IPS-NIHi7 (cell line): ENCODE results near the gene HIRIP3.
A peak's percentile ranks its signal among the peaks of the same experiment; 100 is the strongest.

ENCODE experiments used
- DNase-seq: peaks from one replicate; pipeline ENCODE4 v3.0.0; 2012; ENCODE audit warnings: mixed read lengths; ENCODE audit errors: extremely low spot score

Gene HIRIP3

GRCh38 chr16:29983420-29984136 is 11.8 kb downstream of the HIRIP3 start:
- DNase-seq: no peak

DNA sequence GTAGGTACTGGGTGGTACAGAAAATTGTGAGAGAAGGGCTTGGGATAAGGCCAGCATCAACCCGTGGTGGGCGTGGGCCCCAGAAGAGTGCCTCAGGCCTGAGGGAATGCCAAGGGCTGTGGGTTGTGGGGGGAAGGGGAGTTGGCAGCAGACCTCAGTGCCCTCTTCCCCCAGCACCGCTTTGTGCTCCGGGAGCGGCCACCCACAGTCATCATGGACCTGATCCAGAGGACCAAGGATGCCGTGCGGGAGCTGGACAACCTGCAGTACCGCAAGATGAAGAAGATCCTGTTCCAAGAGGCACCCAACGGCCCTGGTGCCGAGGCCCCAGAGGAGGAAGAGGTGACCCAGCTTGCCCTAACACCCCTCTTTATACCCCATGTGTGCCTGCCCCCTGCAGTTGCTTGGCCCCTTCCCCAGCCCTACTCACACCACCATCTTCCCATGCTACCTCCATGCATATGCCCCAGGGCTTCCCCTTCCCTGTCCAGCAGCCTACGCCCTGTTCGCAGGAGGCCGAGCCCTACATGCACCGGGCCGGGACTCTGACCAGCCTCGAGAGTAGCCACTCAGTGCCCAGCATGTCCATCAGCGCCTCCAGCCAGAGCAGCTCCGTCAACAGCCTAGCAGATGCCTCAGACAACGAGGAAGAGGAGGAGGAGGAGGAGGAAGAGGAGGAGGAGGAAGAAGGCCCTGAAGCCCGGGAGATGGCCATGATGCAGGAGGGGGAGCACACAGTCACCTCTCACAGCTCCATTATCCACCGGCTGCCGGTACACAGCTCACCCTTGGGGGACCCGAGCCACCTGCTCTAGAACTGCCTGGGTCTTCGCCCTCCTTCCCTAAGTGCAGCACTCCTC is 12.6 kb downstream of the HIRIP3 start:
- DNase-seq: no peak

DNA sequence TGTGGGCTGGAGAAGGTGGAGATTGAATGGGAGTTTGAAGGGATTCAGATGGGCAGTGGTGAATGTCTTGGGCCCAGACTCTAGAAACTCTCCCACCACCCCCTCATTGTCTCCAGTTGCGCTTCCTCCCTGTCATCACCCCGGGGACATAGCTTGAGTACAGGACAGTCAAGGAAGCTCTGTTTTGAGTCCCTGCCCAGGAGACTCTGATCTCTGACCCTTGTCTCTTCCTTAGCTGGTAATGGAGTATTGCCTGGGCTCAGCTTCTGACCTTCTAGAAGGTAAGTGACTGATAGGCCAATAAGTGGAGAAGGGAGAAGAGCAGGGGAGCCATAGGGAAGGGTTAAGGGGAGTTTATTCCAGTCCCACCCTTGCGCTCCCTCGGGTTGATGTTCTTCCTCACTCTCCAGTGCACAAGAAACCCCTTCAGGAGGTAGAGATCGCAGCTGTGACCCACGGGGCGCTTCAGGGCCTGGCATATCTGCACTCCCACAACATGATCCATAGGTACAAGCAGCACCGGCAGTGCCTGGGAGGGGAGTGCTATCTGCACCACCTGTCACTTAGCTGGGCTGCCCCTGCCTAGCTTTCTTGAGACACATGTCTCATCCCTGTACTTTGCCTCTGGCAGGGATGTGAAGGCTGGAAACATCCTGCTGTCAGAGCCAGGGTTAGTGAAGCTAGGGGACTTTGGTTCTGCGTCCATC is 16.7 kb downstream of the HIRIP3 start:
- no peak for DNase-seq

- no peak for DNase-seq
Measured at GRCh38 chr16:29978081-29978480, 17.3 kb downstream of the HIRIP3 start.

GRCh38 chr16:29977063-29977825 is 18.2 kb downstream of the HIRIP3 start:
- no peak for DNase-seq

GRCh38 chr16:29975811-29976511 is 19.5 kb downstream of the HIRIP3 start:
- no peak for DNase-seq

- no peak for DNase-seq
Measured at GRCh38 chr16:29975134-29975538, 20.3 kb downstream of the HIRIP3 start.

GRCh38 chr16:29974291-29975133 is 20.9 kb downstream of the HIRIP3 start:
- peak; percentile 58 for DNase-seq

DNA sequence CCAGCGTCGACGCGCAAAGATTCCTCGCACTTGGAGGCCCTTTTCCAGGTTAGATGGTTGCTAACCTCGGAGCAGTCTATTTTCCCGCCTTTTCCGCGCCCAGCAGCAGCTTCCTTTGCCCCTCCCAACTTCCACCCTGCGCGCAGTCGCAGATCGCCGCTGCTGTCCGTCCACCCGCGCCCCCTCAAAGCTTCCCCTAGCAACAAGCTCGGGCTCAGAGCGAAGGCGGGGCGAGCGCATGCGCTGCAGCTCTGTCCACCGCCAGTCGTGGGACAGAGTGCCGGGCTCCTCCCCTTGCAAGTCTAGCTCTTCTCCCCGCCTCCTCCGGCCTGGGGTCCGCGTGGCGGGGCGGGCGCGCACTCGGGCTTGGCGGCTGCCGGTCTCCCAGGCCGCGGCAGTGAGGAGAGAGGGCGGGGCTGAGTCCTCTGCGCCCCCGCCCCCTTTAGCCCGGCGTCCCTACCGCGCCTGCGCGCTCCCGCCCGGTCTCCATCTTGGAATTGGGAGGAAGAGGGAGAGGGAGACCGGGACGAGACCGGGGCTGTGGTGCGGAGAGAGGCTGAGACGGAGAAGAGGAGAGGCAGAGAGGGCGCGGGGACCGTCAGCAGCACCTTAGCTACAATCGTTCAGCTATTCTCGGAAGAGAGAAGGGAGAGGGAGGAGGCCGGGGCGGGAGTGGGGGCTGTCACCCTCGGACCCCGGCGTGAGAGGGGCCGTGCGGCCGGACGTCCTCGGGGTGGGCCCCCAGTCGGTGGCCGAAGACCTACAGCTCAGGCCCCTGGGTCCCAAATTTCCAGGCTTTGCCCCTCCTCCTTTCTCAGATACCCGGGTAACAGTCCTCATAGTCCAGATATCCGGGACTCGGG is 21.8 kb downstream of the HIRIP3 start, which contains the start of gene TAOK2:
Gene TAOK2, plus strand, starts transcription at position 485 of the 863 bp plus-strand sequence. CDS start 3,905 bp downstream, outside the sequence.
- DNase-seq: peak; percentile 100

GRCh38 chr16:29972992-29973383 is 22.4 kb downstream of the HIRIP3 start:
- DNase-seq: no peak

GRCh38 chr16:29972500-29972899 is 22.9 kb downstream of the HIRIP3 start:
- no peak for DNase-seq

GRCh38 chr16:29971304-29971703 is 24.1 kb downstream of the HIRIP3 start:
- no peak for DNase-seq

DNA sequence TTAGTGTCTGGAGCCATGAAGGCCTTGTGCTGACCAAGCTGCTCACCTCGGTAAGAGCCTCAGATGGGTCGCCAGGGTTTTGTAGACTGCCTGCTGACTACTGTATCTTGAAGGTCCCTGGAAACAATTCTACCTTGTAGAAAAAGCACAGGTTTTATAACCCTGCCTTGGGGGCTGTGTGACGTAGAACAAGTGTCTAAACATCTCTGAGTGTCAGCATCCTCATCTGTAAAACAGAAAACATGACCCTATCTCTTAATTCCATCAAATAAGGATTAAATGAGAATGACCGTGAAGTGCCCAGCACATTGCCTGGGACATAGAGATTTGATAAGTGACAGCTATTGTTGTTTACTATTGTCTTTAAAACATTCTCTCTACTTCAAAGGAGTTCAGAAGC is 27.2 kb downstream of the HIRIP3 start:
- no peak for DNase-seq

DNA sequence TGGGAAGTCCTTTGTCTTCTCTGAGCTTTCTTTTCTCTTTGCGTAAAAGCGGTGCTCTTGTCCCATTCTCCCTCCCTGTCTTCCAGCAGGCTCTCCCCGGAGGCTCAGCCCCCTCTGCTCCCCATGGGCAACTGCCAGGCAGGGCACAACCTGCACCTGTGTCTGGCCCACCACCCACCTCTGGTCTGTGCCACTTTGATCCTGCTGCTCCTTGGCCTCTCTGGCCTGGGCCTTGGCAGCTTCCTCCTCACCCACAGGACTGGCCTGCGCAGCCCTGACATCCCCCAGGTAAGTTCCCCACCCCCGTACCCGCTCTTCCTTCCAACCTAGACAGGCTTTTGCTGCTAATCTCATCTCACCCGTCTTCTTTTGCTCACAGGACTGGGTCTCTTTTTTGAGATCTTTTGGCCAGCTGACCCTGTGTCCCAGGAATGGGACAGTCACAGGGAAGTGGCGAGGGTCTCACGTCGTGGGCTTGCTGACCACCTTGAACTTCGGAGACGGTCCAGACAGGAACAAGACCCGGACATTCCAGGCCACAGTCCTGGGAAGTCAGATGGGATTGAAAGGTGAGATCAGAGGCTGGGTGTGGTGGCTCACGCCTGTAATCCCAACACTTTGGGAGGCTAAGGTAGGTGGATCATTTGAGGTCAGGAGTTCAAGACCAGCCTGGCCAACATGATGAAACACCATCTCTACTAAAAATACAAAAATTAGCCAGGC is 32.2 kb downstream of the HIRIP3 start:
- DNase-seq: no peak

GRCh38 chr16:29962344-29962994 is 32.9 kb downstream of the HIRIP3 start:
- no peak for DNase-seq

DNA sequence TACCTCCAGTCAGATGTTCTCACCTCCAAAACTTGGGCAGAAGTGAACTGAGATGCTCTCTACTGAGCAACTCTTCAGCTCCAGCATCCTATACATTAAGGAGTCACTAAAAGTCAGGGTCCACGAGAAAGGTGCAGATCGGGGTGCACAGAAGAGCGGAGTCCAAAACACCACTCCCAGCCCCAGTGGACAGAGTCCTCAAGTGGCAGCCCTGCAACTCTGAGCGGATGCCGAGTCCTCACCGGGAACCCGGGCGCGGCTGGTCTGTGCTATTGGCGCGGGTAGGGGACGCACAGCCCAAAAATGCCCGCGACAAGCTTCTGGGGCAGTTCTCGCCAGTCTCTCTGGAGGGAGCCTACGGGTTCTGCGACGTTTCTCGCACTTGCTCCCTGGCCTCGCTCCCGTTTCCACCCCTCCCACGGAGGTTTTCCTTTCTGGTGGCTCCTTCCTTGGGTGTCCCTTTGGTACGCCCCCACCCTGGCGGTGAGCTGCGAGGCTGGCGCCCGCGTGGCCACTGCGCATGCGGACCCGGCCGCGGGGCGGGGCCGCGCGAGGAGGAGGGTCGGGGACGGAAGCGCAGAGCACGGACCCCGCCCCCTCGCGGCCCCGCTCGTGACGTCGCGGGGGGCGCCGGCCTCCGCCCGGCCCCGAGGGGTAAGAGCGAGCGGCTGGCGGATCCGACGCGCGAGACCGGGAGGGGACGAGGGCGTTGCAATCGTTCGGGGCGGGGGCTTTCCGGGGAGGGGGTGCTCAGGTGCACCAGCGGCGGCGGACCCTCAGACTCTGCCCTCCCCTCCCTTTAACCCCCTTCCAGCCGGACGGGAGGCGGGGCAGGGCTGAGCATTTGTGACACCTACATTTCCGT is 33.7 kb downstream of the HIRIP3 start, which contains the start of gene TMEM219:
Gene TMEM219, plus strand, starts transcription at position 601 of the 865 bp plus-strand sequence. CDS start 1,065 bp downstream, outside the sequence.
- peak; percentile 97 for DNase-seq

- DNase-seq: no peak
Measured at GRCh38 chr16:29961127-29961478, 34.3 kb downstream of the HIRIP3 start.
